ENCODE results near the gene PDLIM5. TPM values are rescaled to one million over a fixed set of nuclear protein-coding genes. Genes with fewer than 3 reads are reported as not detected.
A peak's percentile ranks its signal among the peaks of the same experiment; 100 is the strongest.

PDLIM5 gene
- total RNA-seq, 2 experiments from 2014 or later, result 18.1 to 18.3 TPM

GRCh38 chr4:94561249-94562024, 109.7 kb downstream of the PDLIM5 start:
- no peaks in the 10 kb centered on the region for H3K4me1 Mint-ChIP-seq (ENCODE audit: low read depth)
- H3K27ac Mint-ChIP-seq, result no peak overlapping the region
- DNase-seq, result no peak
- ChIA-PET POLR2A (no interaction called here), CTCF (no interaction called here)
- no peak for ATAC-seq
- H3K4me3 Mint-ChIP-seq, result no peak overlapping the region
- no peaks in the 10 kb centered on the region for H3K36me3 Mint-ChIP-seq (ENCODE audit: low read depth)
- H3K9me3 Mint-ChIP-seq (ENCODE audit: insufficient read depth), result no peaks in the 10 kb centered on the region
- H3K27me3 Mint-ChIP-seq (ENCODE audit: low read depth), result no peaks in the 10 kb centered on the region

- ChIA-PET POLR2A (no interaction called here), CTCF (no interaction called here)
- H3K9me3 Mint-ChIP-seq (ENCODE audit: insufficient read depth), result no peaks in the 10 kb centered on the region
- DNase-seq (no peak), ATAC-seq (no peak)
- H3K4me3 Mint-ChIP-seq, result no peak overlapping the region
- no peaks in the 10 kb centered on the region for H3K4me1 Mint-ChIP-seq (ENCODE audit: low read depth)
- H3K27ac Mint-ChIP-seq, result no peak overlapping the region
- no peaks in the 10 kb centered on the region for H3K27me3 Mint-ChIP-seq (ENCODE audit: low read depth)
- no peaks in the 10 kb centered on the region for H3K36me3 Mint-ChIP-seq (ENCODE audit: low read depth)
Observed at GRCh38 chr4:94562285-94562684, 110.5 kb downstream of the PDLIM5 start.

GRCh38 chr4:94564252-94564651, 112.5 kb downstream of the PDLIM5 start:
- no peak for DNase-seq
- Mint-ChIP-seq H3K4me1 (ENCODE audit: low read depth) (peaks cover 6% of the 10 kb centered on the region), H3K4me3 (no peak overlapping the region), H3K27me3 (ENCODE audit: low read depth) (no peaks in the 10 kb centered on the region), H3K27ac (no peak overlapping the region), H3K36me3 (ENCODE audit: low read depth) (no peaks in the 10 kb centered on the region), H3K9me3 (ENCODE audit: insufficient read depth) (no peaks in the 10 kb centered on the region)
- ChIA-PET POLR2A (no interaction called here), CTCF (no interaction called here)
- no peak for ATAC-seq

- H3K4me3 Mint-ChIP-seq, result no peak overlapping the region
- ATAC-seq (no peak), DNase-seq (no peak)
- no peaks in the 10 kb centered on the region for H3K27me3 Mint-ChIP-seq (ENCODE audit: low read depth)
- H3K36me3 Mint-ChIP-seq (ENCODE audit: low read depth), result no peaks in the 10 kb centered on the region
- H3K4me1 Mint-ChIP-seq (ENCODE audit: low read depth), result peaks cover 6% of the 10 kb centered on the region
- H3K9me3 Mint-ChIP-seq (ENCODE audit: insufficient read depth), result no peaks in the 10 kb centered on the region
- CTCF ChIA-PET, result no interaction called here
- POLR2A ChIA-PET, result no interaction called here
- H3K27ac Mint-ChIP-seq, result no peak overlapping the region
Observed at GRCh38 chr4:94566420-94566819, 114.7 kb downstream of the PDLIM5 start.

- Mint-ChIP-seq H3K9me3 (ENCODE audit: insufficient read depth) (no peaks in the 10 kb centered on the region), H3K27me3 (ENCODE audit: low read depth) (no peaks in the 10 kb centered on the region), H3K4me1 (ENCODE audit: low read depth) (peaks cover 6% of the 10 kb centered on the region), H3K4me3 (peak overlapping the region; percentile 20), H3K27ac (peak overlapping the region; percentile 60), H3K36me3 (ENCODE audit: low read depth) (no peaks in the 10 kb centered on the region)
- POLR2A ChIA-PET, result no interaction called here
- ATAC-seq (no peak), DNase-seq (no peak)
- CTCF ChIA-PET, result no interaction called here
Observed at GRCh38 chr4:94567811-94568210, 116.1 kb downstream of the PDLIM5 start.

- POLR2A ChIA-PET, result no interaction called here
- no peaks in the 10 kb centered on the region for H3K27me3 Mint-ChIP-seq (ENCODE audit: low read depth)
- H3K4me3 Mint-ChIP-seq, result no peak overlapping the region
- CTCF ChIA-PET, result no interaction called here
- H3K36me3 Mint-ChIP-seq (ENCODE audit: low read depth), result no peaks in the 10 kb centered on the region
- DNase-seq (no peak), ATAC-seq (no peak)
- no peak overlapping the region for H3K27ac Mint-ChIP-seq
- no peaks in the 10 kb centered on the region for H3K9me3 Mint-ChIP-seq (ENCODE audit: insufficient read depth)
- peaks cover 6% of the 10 kb centered on the region for H3K4me1 Mint-ChIP-seq (ENCODE audit: low read depth)
Observed at GRCh38 chr4:94570558-94570957, 118.8 kb downstream of the PDLIM5 start.

GRCh38 chr4:94571298-94571697, 119.6 kb downstream of the PDLIM5 start:
- H3K36me3 Mint-ChIP-seq (ENCODE audit: low read depth), result no peaks in the 10 kb centered on the region
- no peak overlapping the region for H3K4me3 Mint-ChIP-seq
- H3K9me3 Mint-ChIP-seq (ENCODE audit: insufficient read depth), result no peaks in the 10 kb centered on the region
- no peak for ATAC-seq
- DNase-seq, result no peak
- H3K4me1 Mint-ChIP-seq (ENCODE audit: low read depth), result peaks cover 6% of the 10 kb centered on the region
- CTCF ChIA-PET, result interaction anchor here (1.7 kb wide), 1 partner anchor 50 kb away, joined by 4 read pairs; no protein-coding TSS in a partner anchor
- no peak overlapping the region for H3K27ac Mint-ChIP-seq
- POLR2A ChIA-PET, result no interaction called here
- H3K27me3 Mint-ChIP-seq (ENCODE audit: low read depth), result no peaks in the 10 kb centered on the region

- no peak overlapping the region for H3K27ac Mint-ChIP-seq
- ATAC-seq (no peak), DNase-seq (no peak)
- H3K27me3 Mint-ChIP-seq (ENCODE audit: low read depth), result no peaks in the 10 kb centered on the region
- peaks cover 6% of the 10 kb centered on the region for H3K4me1 Mint-ChIP-seq (ENCODE audit: low read depth)
- POLR2A ChIA-PET, result no interaction called here
- no peaks in the 10 kb centered on the region for H3K9me3 Mint-ChIP-seq (ENCODE audit: insufficient read depth)
- H3K4me3 Mint-ChIP-seq, result no peak overlapping the region
- H3K36me3 Mint-ChIP-seq (ENCODE audit: low read depth), result no peaks in the 10 kb centered on the region
- CTCF ChIA-PET, result interaction anchor here (1.7 kb wide), 1 partner anchor 49 kb away, joined by 4 read pairs; no protein-coding TSS in a partner anchor
Observed at GRCh38 chr4:94571715-94572114, 120.0 kb downstream of the PDLIM5 start.

GRCh38 chr4:94574050-94574449, 122.3 kb downstream of the PDLIM5 start:
- CTCF ChIA-PET, result no interaction called here
- H3K27ac Mint-ChIP-seq, result no peak overlapping the region
- H3K9me3 Mint-ChIP-seq (ENCODE audit: insufficient read depth), result no peaks in the 10 kb centered on the region
- ATAC-seq (no peak), DNase-seq (no peak)
- H3K4me1 Mint-ChIP-seq (ENCODE audit: low read depth), result no peaks in the 10 kb centered on the region
- POLR2A ChIA-PET, result no interaction called here
- no peaks in the 10 kb centered on the region for H3K36me3 Mint-ChIP-seq (ENCODE audit: low read depth)
- no peak overlapping the region for H3K4me3 Mint-ChIP-seq
- H3K27me3 Mint-ChIP-seq (ENCODE audit: low read depth), result no peaks in the 10 kb centered on the region

- Mint-ChIP-seq H3K4me3 (no peak overlapping the region), H3K27ac (no peak overlapping the region), H3K36me3 (ENCODE audit: low read depth) (no peaks in the 10 kb centered on the region), H3K4me1 (ENCODE audit: low read depth) (no peaks in the 10 kb centered on the region), H3K9me3 (ENCODE audit: insufficient read depth) (no peaks in the 10 kb centered on the region), H3K27me3 (ENCODE audit: low read depth) (no peaks in the 10 kb centered on the region)
- ChIA-PET POLR2A (no interaction called here), CTCF (no interaction called here)
- ATAC-seq (no peak), DNase-seq (no peak)
Observed at GRCh38 chr4:94574616-94575015, 122.9 kb downstream of the PDLIM5 start.

GRCh38 chr4:94575652-94576051, 123.9 kb downstream of the PDLIM5 start:
- CTCF ChIA-PET, result no interaction called here
- Mint-ChIP-seq H3K4me1 (ENCODE audit: low read depth) (no peaks in the 10 kb centered on the region), H3K27ac (no peak overlapping the region)

GRCh38 chr4:94576210-94576609, 124.5 kb downstream of the PDLIM5 start:
- no peaks in the 10 kb centered on the region for H3K27me3 Mint-ChIP-seq (ENCODE audit: low read depth)
- no peak overlapping the region for H3K27ac Mint-ChIP-seq
- ChIA-PET CTCF (no interaction called here), POLR2A (no interaction called here)
- ATAC-seq, result no peak
- H3K4me3 Mint-ChIP-seq, result no peak overlapping the region
- DNase-seq, result no peak
- no peaks in the 10 kb centered on the region for H3K9me3 Mint-ChIP-seq (ENCODE audit: insufficient read depth)
- no peaks in the 10 kb centered on the region for H3K4me1 Mint-ChIP-seq (ENCODE audit: low read depth)
- H3K36me3 Mint-ChIP-seq (ENCODE audit: low read depth), result no peaks in the 10 kb centered on the region

More at GRCh38 chr4:94575652-94576051, 123.9 kb downstream of the PDLIM5 start:
- no peak for DNase-seq
- POLR2A ChIA-PET, result no interaction called here
- no peak overlapping the region for H3K4me3 Mint-ChIP-seq
- ATAC-seq, result no peak
- no peaks in the 10 kb centered on the region for H3K36me3 Mint-ChIP-seq (ENCODE audit: low read depth)
- H3K27me3 Mint-ChIP-seq (ENCODE audit: low read depth), result no peaks in the 10 kb centered on the region
- H3K9me3 Mint-ChIP-seq (ENCODE audit: insufficient read depth), result no peaks in the 10 kb centered on the region

GRCh38 chr4:94577136-94577535, 125.4 kb downstream of the PDLIM5 start:
- H3K36me3 Mint-ChIP-seq (ENCODE audit: low read depth), result no peaks in the 10 kb centered on the region
- DNase-seq (no peak), ATAC-seq (no peak)
- ChIA-PET POLR2A (no interaction called here), CTCF (no interaction called here)
- H3K4me3 Mint-ChIP-seq, result no peak overlapping the region
- H3K9me3 Mint-ChIP-seq (ENCODE audit: insufficient read depth), result no peaks in the 10 kb centered on the region
- H3K4me1 Mint-ChIP-seq (ENCODE audit: low read depth), result no peaks in the 10 kb centered on the region
- H3K27ac Mint-ChIP-seq, result no peak overlapping the region
- no peaks in the 10 kb centered on the region for H3K27me3 Mint-ChIP-seq (ENCODE audit: low read depth)

Measured in activated CD8-positive, alpha-beta T cell treated with anti-CD3 and anti-CD28 coated beads, Interleukin-2, amount 10 ng/mL, durations not matched to agents 7 days and 5 days (primary cell).